CD4-positive, alpha-beta T cell treated with Interleukin-2 at 100 ng/mL for 4 hours (primary cell): ENCODE measurements around the gene PERP.
"Not testable (repeated sequence)": the region's sequence is repeated elsewhere in the genome, so short reads cannot be mapped to it uniquely, and the experiment has no call there.

Source experiments
- DNase-seq: peaks from one replicate; pipeline ENCODE4 v3.0.0-alpha.2; 2020; ENCODE audit warnings: low spot score

The PERP gene

DNA sequence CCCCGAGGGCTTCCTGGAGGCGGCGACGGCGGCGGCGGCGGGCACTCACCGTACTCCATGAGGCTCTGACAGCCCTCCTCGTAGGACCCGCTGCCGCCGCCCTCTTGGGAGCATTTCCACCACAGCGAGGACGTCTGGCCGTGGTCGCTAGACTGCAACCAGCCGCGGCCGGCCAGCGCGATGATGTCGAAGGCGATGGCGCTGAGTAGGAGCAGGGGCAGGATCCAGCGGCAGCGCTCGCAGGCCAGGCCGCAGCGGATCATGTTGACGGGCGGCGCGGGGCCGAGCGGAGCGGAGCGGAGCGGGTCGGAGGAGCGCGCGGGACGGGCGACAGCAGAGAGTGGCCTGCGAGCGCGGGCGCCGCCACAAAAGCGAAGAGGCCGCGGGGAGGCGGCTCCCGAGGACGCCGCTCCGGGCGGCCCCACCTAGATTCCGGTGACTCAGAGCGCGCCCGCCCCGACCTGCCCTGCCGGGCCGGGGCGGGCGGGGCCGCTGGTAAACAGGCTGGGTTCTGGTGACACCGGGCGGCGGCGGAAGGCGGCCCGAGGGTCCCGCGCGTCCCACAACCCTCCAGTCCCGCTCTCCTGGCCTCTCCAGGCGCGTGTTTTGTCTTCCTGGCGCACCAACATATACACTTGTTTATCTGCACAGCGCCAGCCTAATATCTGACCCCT, at the start of gene PERP:
Gene PERP (minus strand): TSS at position 342 of the 674 bp plus-strand sequence. CDS start 79 bp downstream, at position 263.
- DNase-seq: peak; percentile 78

DNA sequence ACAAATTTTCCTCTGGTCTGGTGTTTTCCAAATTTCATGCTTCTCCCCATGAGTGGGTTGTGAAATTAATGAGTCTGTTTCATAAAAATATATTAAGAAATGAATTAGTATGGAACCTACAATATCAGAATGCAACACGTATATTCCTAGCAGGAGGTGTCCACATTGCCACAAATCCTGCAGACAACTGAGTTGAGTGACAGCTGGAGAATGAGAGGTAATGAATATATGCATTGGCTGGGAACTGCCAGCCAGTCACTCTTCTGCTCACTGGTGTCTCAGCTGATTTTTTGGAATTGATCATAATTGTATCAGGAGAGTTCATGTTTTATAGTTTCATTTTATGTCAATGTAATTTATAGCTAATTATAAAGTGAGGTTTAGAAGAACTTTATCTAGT, 48.2 kb upstream of the PERP start:
- DNase-seq: no peak

DNA sequence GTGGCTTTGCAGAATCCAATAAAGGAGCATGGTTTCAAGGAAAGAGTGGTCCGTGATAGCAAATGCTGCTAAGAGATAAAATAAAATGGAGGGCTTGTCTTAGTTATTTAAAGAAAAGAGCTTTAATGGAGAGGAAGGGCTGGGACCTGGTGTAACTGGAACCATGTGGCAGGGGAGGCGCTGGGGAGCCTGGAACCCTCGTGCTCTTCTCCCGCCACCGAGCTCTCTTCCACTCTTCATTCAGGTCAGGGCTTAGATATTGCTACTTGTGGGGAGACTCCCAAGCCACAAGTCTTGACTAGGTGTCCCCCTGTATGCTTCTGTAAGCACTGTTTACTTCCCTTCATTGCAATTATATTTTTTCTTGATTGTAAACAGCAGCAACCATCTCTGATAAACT, 39.3 kb upstream of the PERP start:
- no peak for DNase-seq

DNA sequence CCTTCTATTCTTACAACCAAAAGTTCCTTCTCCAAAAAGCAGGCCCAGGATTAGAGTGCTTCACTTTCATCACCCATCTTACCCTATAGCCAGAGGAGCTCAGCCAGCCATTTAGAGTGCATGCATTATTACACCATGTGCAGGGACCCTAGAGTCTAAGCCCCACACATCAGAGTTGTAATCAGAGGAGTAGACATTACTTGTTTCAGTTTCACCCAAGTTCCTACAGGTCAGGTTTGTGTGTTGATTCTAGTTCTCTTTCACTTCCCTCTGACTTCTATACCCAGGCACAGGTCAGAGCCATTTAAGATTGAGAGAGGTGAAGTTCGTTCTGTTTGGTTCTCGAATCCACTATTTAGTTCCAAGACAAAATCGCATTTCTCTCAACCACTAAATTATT, 38.2 kb upstream of the PERP start:
- no peak for DNase-seq

DNA sequence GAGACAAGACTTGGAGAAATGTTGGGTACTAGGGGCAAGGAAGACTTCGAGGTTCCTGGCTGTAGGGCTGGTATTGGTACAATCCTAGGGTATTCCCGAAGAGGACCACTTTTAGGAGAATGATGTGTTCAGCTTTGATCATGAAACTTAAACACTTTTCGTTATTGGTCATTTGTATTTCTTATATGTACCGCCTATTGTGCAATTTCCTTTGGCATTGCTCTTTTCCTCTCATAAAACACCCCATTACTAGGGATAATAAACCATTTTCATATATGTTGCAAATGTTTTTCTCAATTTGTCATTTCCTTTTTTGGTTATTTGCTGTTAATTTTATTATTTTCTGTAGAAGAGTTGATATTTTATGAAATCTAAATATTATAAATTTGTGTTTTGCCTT, 35.6 kb upstream of the PERP start:
- no peak for DNase-seq

DNA sequence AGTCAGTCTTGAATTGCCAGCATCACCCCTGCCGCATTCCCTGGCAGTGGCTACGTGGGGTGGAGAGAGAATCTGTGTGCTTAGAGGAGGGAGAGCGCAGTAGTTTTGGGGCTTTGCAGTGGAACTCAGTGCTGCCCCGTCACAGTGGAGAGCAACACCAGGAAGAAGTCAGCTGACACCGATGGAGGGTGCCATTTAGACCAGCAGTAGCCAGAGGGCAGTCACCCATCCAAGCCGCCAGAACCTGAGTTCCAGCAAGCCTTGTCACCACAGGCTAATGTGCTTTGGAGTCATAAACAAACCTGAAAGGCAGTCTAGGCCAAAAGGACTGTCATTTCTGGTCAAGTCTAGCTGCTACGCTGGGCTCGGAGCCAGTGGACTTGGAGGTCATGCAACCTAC, 22.0 kb upstream of the PERP start:
- DNase-seq: no peak

DNA sequence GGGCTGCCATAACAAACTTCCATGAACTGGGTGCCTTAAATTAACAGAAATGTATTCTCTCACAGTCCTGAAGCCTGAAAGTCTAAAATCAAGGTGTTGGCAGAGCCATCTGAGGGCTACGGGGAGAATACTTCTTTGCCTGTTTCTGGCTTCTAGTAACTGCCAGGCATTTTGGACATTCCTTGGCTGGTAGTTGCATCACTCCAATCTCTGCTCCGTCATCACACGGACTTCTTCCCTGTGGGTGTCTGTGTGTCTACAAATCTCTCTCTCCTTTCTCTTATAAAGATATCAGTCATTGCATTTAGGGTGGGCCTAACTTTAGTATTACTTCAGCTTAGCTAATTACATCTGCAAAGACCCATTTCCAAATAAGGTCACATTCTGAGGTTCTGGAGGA, 20.9 kb upstream of the PERP start:
- DNase-seq: no peak

DNA sequence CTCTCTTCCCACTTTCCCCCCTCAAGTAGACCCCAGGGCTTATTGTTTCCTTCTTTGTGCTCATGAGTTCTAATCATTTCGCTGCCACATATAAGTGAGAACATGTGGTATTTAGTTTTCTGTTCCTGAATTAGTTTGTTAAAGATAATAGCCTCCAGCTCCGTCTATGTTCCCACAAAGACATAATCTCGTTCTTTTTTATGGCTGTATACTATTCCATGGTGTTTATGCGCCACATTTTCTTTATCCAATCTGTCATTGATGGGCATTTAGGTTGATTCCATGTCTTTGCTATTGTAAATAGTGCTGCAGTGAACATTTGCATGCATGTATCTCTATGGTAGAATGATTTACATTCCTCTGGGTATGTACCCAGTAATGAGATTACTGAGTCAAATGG, 16.9 kb upstream of the PERP start:
- no peak for DNase-seq

DNA sequence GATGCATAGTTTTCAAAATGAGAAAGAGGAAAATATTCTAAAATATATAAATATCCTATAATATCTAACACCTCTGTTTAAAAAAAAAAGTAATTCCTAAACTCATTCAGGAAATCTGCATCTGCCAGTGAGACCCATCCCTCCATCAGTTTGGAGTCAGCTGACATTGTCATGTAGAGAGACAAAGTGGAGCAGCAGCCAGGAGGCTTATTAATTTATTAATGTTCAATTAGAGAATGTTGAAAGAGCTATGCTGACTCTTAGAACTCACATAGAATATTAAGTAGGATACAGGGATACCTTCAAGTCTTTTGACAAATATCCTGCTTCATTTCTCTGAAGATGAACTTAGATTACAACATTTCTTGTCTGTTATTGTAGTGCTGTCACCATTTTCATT, 12.8 kb upstream of the PERP start:
- DNase-seq: no peak

DNA sequence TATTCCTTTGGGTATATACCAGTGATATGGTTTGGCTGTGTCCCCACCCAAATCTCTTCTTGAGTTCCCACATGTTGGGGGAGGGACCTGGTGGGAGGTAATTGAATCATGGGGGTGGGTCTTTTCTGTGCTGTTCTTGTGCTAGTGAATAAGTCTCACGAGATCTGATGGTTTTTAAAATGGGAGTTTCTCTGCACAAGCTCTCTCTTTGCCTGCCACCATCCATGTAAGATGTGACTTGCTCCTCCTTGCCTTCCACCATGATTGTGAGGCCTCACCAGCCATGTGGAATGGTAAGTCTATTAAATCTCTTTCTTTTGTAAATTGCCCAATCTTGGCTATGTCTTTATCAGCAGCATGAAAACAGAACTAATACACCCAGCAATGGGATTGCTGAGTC, 12.0 kb upstream of the PERP start:
- not testable (repeated sequence) for DNase-seq

DNA sequence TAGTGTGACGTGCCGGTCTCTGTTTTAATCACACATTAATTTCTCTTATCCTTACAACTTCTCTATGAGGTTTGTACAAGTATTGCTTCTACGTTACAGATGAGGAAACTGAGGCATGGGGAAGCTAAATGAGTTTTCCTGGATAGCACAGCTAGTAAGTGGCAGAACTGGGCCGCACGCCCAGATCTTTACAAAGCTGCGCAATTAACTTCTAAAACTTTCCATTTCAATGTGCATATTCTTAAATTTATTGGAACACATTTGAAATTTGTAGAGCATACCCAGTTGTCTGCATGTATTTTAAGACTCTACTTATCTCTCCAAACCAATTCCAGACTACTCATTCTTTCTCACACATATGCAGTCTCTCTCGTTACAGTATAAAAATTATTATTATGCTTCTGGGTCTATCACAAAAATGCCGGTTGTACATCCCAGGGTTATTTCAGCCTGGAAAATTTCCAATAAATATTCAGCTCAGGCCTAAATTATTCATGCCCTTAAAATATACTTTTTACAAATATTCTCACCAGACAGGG, 10.2 kb upstream of the PERP start:
- DNase-seq: no peak

DNA sequence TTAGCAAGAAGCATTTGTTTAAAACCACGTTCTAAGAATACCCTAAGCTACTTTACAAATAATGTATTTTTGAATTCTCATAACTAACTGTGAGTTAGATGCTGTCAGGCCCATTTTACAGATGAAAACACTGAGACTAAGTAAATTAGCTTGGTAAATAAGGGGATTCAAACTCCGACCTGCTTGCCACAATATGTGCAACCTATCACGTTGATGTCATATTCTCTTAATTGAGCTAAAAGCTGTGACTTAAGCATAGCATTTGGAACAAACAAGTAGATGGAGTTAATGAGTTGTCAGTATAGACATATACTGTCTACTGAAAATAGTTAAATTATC, 9.4 kb upstream of the PERP start:
- no peak for DNase-seq

DNA sequence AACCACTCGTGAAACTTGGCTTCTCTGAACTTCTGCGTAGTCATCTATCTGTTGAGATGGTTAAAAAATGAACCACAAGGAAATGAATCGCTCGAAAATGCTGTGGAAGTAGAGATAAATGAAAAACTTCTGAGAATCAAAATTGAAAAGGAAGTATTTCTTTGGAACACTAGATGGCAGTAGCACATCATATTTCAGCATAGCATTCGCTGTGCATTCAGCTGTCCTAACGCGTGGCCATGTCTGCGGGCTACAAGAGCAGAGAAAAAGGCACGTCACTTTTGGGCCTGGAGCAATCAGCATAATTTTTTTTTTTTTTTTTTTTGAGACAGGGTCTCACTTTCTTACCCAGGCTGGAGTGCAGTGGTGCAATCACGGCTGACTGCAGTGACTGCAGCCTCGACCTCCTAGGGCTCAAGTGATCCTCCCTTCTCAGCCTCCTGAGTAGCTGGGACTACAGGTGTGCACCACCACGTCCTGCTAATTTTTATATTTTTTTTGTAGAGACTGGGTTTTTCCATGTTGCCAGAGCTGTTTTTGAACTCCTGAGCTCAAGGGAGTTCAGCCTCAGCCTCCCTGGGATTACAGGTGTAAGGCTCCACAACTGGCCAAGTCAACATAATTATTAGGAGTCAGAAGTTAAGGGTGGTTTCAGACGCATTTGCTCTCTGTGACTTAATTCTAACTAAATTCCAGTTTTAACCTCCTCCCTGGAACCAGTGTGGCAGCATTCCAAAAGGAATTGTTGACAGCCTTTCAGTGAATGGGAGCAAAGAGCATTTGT, 8.8 kb upstream of the PERP start:
- peak; percentile 73 for DNase-seq

DNA sequence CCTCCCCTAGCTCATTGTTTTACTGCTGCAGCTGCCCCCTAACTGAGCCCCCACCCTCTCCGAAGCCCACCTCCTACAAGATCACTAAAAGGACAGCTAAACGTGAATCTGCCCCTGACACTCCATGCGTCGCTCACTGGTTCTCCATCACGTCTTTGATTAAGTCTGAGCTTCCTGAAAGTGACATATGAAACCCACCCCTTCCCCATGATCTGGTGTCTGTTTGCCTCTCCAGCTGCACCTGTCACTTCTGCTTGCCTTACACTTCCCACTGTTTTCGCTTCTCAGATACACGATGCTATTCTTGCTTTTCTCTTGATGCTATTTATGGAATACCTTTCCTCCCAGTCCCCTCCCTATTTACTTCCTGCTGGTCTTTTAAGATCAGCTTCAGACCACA, 8.0 kb upstream of the PERP start:
- DNase-seq: no peak

DNA sequence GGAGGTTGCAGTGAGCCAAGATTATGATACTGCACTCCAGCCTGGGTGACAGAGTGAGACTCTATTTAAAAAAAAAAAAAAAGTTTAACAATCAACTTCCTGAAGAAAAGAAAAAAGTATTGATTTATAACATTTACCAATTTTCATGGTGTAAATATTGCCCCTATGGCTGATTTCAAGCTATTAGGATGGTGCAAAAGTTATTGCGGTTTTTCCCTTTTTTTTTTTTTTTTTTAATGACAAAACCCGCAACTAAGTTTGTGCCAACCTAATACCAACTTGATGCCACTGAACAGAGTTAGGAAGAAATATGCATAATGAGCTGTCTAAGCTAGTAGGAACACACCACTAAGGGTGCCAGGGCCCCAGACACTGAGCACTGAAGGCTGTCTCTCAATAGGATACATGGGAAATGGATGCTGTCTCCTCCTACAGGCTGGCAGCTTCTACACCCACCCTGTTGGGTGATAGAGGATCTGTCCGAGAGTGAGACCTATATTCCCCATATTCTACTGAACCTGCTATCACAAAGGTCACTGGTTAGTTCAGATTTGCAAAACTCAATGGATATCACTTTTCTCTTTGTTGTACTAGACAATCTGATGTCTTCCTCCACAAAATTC, 6.5 kb upstream of the PERP start:
- DNase-seq: no peak

DNA sequence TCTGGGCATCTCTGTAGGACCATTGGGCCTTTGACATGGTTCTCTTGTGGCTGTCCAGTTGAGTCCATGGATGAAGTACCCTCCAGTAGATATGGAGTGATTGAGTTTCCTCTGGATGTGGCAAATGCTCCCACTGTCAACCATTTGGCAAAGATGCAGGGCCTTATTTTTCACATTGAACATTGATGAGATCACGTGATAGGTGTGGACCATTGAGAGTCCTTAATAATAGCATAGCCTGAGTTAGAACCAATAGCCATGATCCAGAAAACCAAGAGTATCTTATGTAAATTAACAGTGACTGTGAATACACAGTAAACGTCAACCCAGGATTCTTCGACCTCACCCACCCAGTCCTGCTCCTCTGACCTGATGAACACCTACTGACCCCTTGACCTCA, 3.0 kb upstream of the PERP start:
- no peak for DNase-seq

DNA sequence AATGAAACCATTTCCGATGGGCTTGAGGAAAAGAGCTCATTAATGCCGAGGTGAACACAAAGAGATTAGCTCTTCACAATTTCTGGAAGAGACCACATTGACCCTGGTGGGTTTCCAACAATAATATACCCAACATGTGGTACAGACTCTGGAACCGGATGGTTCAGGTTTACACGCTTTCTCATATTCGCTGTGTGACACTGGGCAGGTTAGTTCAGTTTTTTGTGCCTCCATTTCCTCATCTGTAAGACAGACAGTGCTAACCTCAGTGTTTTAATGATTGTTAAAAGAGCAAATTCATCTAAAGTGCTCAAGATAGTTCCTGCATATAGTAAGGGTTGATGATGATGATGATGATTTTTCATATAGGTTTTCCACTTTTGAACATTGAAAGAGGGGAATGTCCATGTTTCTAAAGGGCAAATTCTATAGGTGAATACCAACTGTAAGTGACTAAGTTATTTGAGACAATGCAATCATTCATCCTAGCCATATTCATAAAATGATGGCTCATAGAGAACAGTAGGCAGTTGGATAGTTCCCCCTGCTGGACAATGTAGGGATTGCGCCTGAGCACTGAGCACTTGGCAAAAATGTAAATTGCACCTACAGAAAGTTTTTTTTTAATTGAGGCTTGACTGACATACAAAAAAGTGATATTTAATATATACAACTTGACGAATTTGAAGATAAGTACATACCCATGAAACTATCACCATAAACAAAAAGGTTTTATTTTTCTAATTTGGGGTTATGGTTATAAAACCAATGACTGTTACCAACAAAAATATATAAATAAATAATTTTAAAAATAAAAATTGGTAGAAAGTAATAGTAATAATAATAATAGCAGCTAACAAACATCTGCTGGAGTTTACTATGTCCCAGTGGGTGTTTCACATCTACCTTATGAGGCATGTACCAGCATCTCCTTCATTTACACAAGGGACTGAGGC, 2.1 kb upstream of the PERP start:
- peak; percentile 86 for DNase-seq

DNA sequence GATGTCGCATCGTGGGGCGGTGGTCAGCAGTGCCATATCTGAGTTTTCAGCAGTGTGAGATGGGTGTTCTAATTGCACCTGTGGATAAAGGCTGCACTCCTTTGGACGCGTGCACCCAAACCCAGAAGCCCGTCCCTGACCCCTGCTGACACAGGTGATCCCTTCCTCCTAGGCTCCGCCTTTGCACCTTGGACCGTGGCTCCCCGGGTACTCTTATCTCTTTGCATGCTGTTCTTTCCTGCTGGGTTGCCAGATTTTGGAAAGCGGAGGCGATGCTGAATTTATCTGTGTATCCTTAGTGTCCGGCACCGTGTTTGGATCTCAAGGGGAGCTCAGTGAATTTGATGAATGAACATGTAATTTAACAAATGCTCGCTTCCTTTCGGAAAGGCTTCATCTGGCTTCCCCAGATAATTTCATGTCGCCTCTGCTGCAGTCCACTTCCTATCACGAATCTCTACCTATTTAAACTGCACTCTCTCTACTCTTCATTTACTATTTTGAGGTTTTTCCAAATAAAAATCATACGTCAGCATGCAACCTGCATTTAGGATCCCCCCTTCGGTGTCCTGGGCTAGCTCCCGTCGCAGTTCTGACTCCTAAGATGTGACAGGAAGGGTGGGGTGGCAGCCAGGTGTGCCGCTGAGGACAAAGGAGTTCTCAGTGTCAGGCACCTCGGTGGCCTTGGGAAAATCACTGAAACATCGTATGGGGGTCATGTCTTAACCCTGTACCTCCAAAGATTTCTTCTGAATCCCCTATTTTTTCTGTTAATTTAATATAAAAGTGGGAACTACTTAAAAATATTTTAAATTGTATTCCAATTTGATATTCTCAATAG, 753 bp upstream of the PERP start:
- no peak for DNase-seq

DNA sequence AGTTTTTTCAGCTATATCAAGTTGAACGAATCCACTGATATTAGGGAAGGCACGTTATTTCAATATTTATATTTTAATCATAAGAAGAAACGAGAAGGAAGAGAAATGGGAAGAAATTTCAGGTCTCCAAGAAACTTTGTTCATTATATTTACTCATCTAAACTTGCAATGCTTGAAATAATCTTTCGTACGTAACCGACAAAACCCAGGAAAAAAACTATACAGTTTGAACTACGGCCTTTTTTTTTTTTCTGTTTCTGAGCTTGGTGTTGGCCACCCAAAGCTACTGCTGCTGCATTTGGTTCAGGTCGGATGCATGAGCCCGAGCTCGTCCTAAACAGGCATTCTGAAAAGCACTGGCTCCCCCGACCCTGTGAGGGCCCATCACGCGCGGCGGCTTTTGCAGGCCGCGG, 548 bp downstream of the PERP start:
- DNase-seq: no peak

DNA sequence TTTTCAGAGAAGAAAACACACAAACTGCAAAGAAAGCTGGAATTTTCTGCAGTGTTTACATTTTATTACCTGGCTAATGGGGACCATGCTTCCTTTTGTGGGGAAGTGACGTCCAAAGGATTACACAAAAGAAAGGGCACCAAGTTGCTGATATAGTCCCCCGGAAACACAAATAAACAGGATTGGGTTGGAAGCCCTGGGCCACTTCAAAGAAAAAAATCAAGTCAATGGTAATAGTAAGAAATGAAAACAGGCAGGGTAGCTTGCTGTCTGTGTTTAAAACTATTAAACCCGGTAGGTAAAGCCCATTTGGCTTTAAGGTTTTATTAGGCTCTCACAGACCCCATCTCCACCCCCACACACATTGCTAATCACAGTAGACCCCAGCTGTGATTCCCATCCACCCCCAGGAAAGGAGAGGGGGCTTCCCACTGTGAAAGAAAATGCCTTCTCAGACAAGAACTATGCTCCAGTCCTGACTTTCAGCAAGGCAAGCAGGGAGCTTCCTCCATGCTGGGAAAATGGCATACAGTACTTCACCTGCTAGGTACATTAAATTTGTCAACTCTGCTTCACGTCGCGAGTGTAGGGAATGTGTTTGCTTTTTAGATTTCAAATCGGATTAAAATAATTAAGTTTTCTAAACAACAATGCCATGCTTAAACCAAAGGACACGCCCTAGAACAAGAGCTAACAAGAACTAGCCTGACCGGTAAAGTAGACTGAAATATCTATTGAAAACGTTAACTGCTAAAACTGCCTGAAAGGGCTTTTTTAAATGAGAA, 1.1 kb downstream of the PERP start:
- DNase-seq: no peak
